Smooth muscle cell (in vitro differentiated cells): ENCODE measurements around the gene FOXL2. TPM values are rescaled to one million over a fixed set of nuclear protein-coding genes. Genes with fewer than 3 reads are reported as not detected.
"Not testable (repeated sequence)": the region's sequence is repeated elsewhere in the genome, so short reads cannot be mapped to it uniquely, and the experiment has no call there.

Experiments
- DNase-seq: peaks from one replicate; lab custom pipeline; 2025; ENCODE audit not compliant: unreplicated experiment; lab: John Stamatoyannopoulos, UW
- H2AFZ ChIP-seq: fragments of 200-600 bp; sonication (generic); 2 replicates; pipeline ENCODE4 v1.6.0; 2016; ENCODE audit warnings: antibody characterized with exemption, low read depth, mild to moderate bottlenecking
- H3F3A ChIP-seq: fragments of 200-600 bp; sonication (generic); 2 replicates; pipeline ENCODE4 v1.6.0; 2017; ENCODE audit warnings: antibody characterized with exemption, low read depth
- H3K27ac ChIP-seq: fragments of 200-600 bp; sonication (generic); 2 replicates; pipeline ENCODE4 v1.5.1; 2016; ENCODE audit warnings: low read depth, mild to moderate bottlenecking
- H3K27me3 ChIP-seq: fragments of 200-600 bp; sonication (generic); 2 replicates; pipeline ENCODE4 v1.6.1; 2016; ENCODE audit warnings: low read depth, mild to moderate bottlenecking
- H3K36me3 ChIP-seq: fragments of 200-600 bp; sonication (generic); 2 replicates; pipeline ENCODE4 v1.5.1; 2016; ENCODE audit warnings: low read depth
- H3K4me1 ChIP-seq: fragments of 200-600 bp; sonication (generic); 2 replicates; pipeline ENCODE4 v1.5.1; 2016; ENCODE audit warnings: low read depth
- H3K4me2 ChIP-seq: fragments of 200-600 bp; sonication (generic); 2 replicates; pipeline ENCODE4 v1.6.0; 2016; ENCODE audit warnings: mild to moderate bottlenecking
- H3K4me3 ChIP-seq: fragments of 200-600 bp; sonication (generic); 2 replicates; pipeline ENCODE4 v1.5.1; 2016; ENCODE audit warnings: mild to moderate bottlenecking
- H3K79me2 ChIP-seq: fragments of 200-600 bp; sonication (generic); 2 replicates; pipeline ENCODE4 v1.6.0; 2016; ENCODE audit warnings: low read depth, mild to moderate bottlenecking
- H3K9ac ChIP-seq: fragments of 200-600 bp; sonication (generic); 2 replicates; pipeline ENCODE4 v1.6.0; 2016; ENCODE audit warnings: low read depth
- H3K9me3 ChIP-seq: fragments of 200-600 bp; sonication (generic); replicated peaks from 2 replicates; pipeline ENCODE4 v1.5.1; 2016; ENCODE audit warnings: low read depth
- H4K20me1 ChIP-seq: fragments of 200-600 bp; sonication (generic); 2 replicates; pipeline ENCODE4 v1.6.0; 2016; ENCODE audit warnings: low read depth
- CTCF ChIP-seq: fragments of 200-600 bp; sonication (generic); IDR thresholded peaks from 2 replicates; pipeline ENCODE4 v1.5.1; 2017; ENCODE audit warnings: borderline replicate concordance, mild to moderate bottlenecking, antibody characterized with exemption; ENCODE audit not compliant: insufficient read depth, poor library complexity, severe bottlenecking
- WGBS: methylation state at CpG from one replicate; pipeline ENCODE4 v1.1.7; 2016; ENCODE audit warnings: low lambda C conversion rate; 5-methylcytosine and 5-hydroxymethylcytosine counted together
- polyA plus RNA-seq: library from polyadenylated mRNA; unstranded; fragments of >200 nt; fragmentation: Nextera tagmentation; extraction: Ambion mirVana; gene quantifications from 2 replicates; pipeline ENCODE4 v1.2.1, GENCODE V29; 2016
- total RNA-seq: library from RNA; depleted of rRNA; stranded (reverse); fragments of >200 nt; gene quantifications from 2 replicates; pipeline ENCODE4 v1.2.3, GENCODE V29; 2014

Gene FOXL2
- total and polyA plus RNA-seq, 2 experiments from 2014 or later = not detected

- H3K27me3 ChIP-seq = peaks cover 7% of the 10 kb centered on the region
- DNase-seq = no peak
- no peaks in the 10 kb centered on the region for H3F3A ChIP-seq
- 93% methylated on average over 39 of the region's 42 CpGs for WGBS
- no peaks in the 10 kb centered on the region for H3K79me2 ChIP-seq
- no peaks in the 10 kb centered on the region for H3K4me1 ChIP-seq
- no peaks in the 10 kb centered on the region for H3K9me3 ChIP-seq
- no peak overlapping the region for H3K27ac ChIP-seq
- no peak for TF ChIP-seq CTCF
- no peak overlapping the region for H3K4me3 ChIP-seq
- H3K4me2 ChIP-seq = no peak overlapping the region
- no peaks in the 10 kb centered on the region for H3K36me3 ChIP-seq
- H2AFZ ChIP-seq = no peak overlapping the region
- no peaks in the 10 kb centered on the region for H4K20me1 ChIP-seq
- H3K9ac ChIP-seq = no peak overlapping the region
Observed at GRCh38 chr3:138928727-138929372, 18.1 kb downstream of the FOXL2 start.

GRCh38 chr3:138923531-138923994, 23.4 kb downstream of the FOXL2 start:
- no peak overlapping the region for H3K9ac ChIP-seq
- no peak overlapping the region for H3K4me3 ChIP-seq
- no peak overlapping the region for H3K4me2 ChIP-seq
- H3K36me3 ChIP-seq = no peaks in the 10 kb centered on the region
- H2AFZ ChIP-seq = no peak overlapping the region
- WGBS = 35% methylated on average over 6 of the region's 6 CpGs
- no peaks in the 10 kb centered on the region for H3K9me3 ChIP-seq
- no peaks in the 10 kb centered on the region for H3K27me3 ChIP-seq
- peak; percentile 79 for TF ChIP-seq CTCF
- no peaks in the 10 kb centered on the region for H3K79me2 ChIP-seq
- H3F3A ChIP-seq = no peaks in the 10 kb centered on the region
- DNase-seq = peak; percentile 24
- no peaks in the 10 kb centered on the region for H3K4me1 ChIP-seq
- no peaks in the 10 kb centered on the region for H4K20me1 ChIP-seq
- no peak overlapping the region for H3K27ac ChIP-seq

- H3K27me3 ChIP-seq, H3K36me3 ChIP-seq, H3K9me3 ChIP-seq, DNase-seq, H4K20me1 ChIP-seq, H3K9ac ChIP-seq, H3K4me2 ChIP-seq, H3K4me3 ChIP-seq, H3K4me1 ChIP-seq, H2AFZ ChIP-seq, H3F3A ChIP-seq, H3K27ac ChIP-seq, H3K79me2 ChIP-seq: not testable (repeated sequence)
- WGBS = 94% methylated on average over 6 of the region's 6 CpGs
Observed at GRCh38 chr3:138922400-138922799, 24.5 kb downstream of the FOXL2 start.

GRCh38 chr3:138921316-138922292, 25.3 kb downstream of the FOXL2 start:
- 72% methylated on average over 8 of the region's 8 CpGs for WGBS
- DNase-seq = no peak
- Histone ChIP-seq H4K20me1 (no peaks in the 10 kb centered on the region), H3F3A (no peaks in the 10 kb centered on the region), H3K79me2 (no peaks in the 10 kb centered on the region), H3K4me2 (no peak overlapping the region), H3K27ac (peak overlapping the region; percentile 3), H3K27me3 (no peaks in the 10 kb centered on the region), H2AFZ (no peak overlapping the region), H3K4me1 (no peaks in the 10 kb centered on the region), H3K4me3 (no peak overlapping the region), H3K36me3 (no peaks in the 10 kb centered on the region), H3K9ac (no peak overlapping the region), H3K9me3 (no peaks in the 10 kb centered on the region)
- no peak for TF ChIP-seq CTCF
